HG02981 (cell line): ENCODE data around the gene ZNF628.

ENCODE experiments used
- ATAC-seq: cut with Tn5 transposase; IDR thresholded peaks from one replicate; pipeline ENCODE4 v1.9.1; 2021; ENCODE audit warnings: mild to moderate bottlenecking, moderate library complexity; ENCODE audit not compliant: unreplicated experiment

ZNF628 gene

DNA sequence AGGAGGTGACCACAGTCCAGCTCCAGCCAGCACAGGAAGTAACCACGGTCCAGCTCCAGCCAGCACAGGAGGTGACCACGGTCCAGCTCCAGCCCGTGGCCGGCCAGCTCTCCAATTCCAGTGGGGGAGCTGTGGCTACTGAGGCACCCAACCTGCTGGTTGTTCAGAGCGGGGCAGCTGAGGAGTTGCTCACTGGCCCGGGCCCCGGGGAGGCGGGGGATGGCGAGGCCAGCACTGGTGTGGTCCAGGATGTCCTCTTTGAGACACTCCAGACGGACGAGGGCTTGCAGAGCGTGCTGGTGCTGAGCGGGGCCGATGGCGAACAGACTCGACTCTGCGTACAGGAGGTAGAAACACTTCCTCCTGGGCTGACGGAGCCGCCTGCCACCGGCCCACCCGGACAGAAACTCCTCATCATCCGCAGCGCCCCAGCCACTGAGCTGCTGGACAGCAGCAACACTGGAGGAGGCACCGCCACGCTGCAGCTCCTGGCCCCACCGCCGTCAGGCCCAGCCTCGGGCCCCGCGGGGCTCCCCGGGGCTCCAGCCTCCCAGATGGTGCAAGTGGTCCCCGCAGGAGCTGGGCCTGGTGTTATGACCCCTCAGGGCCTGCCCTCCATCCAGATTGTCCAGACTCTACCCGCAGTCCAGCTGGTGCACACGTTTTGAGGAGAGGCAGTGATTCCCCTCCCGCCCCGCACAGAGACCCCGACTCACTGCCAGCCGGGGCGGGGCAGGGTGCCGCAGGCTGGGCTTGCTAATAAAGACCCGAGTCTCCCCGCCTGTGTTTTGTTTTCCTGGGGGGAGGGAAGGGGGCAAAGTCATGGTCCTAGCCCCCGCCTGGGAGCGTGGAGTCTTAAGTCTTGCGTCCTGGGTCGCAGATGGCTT lies 7.5 kb downstream of the ZNF628 start:
- no peak for ATAC-seq

DNA sequence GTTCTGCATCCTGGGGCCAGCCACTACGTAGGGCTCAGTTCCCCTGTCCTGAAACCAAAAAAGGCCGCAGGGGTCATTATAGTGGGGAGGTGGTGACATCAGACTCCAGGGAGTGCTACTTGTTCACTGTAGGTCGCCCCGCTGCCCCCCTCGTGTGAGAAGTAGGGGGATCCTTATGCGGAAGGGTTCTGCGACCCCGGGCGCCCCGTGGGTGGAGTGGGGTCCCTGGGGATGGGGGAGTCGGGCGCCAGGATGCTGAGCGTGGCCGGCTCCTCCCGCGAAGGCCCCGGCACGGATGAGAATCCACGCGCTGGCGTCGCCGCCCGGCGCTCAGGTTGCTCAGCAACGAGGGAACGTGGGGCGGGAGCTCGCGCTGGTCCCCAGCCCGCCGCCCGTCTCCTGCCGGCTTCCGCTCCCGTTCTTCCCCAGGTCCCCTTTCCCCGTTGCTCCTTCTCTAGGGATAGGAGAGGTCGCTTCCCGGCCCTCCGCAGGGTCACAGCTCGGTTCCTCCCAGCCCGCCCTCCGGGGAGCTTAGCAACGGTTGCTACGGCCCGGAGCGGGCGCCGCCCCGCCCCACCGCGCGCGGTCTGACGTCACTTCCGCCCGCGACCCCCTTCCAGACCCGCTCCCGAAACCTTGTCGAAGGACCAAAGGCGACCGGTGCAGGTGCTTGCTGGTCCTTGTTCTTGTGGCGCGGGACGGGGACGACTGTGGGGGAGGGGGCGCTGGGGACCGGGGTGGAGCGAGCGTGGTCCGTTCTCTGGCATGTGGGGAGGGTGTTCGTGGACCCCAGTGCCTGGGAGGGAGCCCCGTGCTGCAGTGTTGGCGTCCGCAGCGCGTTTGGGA lies 8.4 kb downstream of the ZNF628 start, which contains the start of gene NAT14:
Gene NAT14, plus strand, starts transcription at position 596 of the 846 bp plus-strand sequence. CDS start 521 bp downstream, outside the sequence.
- ATAC-seq: peak; percentile 59

DNA sequence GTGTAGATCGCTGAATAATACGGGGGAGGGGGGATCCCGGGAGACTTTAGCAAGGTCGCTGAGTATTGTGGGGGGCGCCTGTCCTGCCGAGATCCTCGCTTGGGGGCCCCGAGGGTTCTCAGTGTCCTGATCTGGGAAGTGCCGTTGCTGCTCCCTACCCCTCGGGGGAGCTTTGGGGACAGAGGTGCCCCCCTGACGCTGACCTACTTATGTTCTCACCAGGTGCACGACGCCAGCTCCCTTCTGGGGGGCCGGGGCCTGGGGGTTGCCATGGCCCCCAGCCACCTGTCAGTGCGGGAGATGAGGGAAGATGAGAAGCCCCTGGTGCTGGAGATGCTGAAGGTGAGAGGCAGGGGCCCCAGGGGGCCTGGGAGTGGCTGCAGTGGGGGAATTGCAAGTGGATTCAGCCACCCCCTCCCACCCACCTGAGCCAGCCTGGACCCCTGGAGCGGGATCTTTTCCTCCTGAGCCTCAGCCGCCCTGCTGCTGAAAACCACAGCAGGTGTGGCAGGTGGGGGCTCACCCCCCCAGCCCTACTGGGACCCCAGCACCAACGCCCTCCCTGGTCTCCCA lies 9.1 kb downstream of the ZNF628 start:
- ATAC-seq: no peak

DNA sequence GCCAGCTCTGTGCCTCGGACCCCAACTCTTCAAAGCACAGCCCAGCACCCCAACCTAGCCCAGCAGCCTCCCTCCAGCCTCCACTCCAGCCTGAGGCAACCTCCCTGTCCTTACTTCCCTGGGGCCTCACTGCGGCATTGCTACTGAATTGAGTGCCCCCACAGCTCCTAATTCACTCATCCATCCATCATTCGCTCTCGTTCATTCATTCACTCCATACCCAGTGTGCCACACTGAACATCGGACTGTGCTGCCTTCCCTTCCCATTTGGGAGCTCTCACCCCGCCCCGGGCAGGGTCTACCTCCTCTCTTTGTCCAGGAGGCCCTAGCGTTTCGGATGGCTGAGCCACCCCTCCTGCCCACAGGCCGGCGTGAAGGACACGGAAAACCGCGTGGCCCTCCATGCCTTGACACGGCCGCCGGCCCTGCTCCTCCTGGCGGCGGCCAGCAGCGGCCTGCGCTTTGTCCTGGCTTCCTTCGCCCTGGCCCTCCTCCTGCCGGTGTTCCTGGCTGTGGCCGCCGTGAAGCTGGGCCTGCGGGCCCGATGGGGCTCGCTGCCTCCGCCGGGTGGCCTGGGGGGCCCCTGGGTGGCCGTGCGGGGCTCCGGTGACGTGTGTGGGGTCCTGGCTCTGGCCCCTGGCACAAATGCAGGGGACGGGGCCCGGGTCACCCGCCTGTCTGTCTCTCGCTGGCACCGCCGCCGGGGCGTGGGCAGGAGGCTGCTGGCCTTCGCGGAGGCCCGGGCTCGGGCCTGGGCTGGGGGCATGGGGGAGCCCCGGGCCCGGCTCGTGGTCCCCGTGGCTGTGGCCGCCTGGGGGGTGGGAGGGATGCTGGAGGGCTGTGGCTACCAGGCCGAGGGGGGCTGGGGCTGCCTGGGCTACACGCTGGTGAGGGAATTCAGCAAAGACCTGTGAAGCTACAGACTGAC lies 9.9 kb downstream of the ZNF628 start:
- ATAC-seq: no peak

DNA sequence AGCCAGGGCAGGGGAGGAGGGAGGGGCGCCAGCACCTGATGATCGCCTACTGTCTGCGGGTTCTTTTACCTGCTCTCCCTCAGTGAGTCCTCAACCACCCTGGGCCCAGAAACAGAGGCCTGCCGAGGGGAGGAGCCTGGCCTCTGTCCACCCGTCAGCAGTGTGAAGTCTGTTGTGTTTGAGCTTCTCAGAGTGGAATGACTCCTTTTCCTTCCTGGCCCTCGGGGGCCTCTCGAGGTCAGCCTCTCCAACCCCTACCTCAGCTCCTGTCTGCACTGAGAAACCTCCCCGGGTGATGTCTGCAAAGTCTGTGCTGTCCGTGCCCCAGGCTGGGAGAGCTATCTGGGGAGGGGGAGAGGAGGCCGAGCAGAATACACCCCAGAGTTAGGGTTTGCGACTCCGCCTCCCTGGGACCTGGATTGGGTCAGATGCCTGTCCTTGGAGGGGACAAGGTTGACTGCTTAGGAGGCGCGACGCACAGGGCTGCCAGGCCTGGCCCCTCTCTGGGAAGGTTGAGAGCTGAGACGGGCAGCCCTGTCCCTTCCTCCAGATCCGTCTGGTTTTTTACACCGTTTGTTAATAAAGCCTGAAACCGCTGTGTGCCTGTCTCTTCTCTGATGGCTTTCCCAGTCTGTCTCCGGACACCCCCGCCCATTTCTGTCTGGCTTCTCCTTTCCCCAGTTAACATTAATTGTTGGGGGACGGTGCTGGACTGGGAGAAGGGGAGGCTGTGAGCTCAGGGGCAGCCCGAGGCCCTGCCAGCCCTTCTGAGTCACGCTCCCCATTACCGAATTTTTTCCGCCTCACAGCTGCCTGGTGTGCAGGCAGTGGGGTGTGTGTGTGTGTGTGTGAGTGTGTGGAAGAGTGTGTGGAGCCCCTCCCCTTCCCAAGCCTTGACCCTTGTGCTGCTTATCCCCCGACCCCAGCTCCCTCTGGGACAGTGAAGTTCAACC lies 10.8 kb downstream of the ZNF628 start:
- ATAC-seq: no peak

DNA sequence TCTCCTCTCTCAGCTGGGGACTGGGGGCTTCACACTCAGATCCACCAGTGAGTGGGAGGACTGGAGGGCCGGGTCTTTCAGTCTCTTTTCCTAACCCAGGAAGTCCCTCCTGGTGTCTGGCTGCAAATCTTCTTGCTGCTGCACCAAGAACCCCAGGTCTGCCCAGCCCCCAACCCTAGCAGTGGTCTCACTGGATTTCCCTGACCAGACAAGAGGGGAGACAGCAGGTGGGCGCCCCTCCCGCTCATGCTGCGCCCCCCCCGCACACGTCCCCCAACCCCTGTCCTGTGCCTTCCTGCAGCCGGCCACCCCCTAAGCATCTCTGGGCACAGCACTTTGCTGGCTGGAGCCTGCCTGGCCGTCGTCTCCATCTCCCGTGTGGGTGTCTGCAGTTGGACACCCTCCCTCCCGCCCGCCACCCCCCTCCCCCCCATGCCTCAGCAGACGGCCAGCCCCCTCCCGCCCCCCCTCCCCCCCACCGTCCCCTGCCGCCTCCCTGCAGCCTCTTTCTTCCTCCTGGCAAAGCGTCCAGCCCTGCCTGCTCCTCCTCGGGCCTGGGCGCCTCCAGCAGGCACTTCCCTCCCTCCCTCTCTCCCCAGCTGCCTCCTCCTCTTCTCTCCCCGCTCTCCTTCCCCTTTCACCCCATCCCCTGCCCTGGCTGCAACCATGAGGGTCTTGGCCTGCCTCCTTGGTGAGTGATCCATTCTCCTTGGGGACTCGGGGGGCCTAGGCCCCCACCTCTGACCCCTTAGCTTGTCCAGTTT lies 11.7 kb downstream of the ZNF628 start, which contains the start of gene SSC5D:
Gene SSC5D, plus strand, starts transcription at position 513 of the 764 bp plus-strand sequence. Its CDS starts 154 bp downstream, at position 667.
- ATAC-seq: no peak

DNA sequence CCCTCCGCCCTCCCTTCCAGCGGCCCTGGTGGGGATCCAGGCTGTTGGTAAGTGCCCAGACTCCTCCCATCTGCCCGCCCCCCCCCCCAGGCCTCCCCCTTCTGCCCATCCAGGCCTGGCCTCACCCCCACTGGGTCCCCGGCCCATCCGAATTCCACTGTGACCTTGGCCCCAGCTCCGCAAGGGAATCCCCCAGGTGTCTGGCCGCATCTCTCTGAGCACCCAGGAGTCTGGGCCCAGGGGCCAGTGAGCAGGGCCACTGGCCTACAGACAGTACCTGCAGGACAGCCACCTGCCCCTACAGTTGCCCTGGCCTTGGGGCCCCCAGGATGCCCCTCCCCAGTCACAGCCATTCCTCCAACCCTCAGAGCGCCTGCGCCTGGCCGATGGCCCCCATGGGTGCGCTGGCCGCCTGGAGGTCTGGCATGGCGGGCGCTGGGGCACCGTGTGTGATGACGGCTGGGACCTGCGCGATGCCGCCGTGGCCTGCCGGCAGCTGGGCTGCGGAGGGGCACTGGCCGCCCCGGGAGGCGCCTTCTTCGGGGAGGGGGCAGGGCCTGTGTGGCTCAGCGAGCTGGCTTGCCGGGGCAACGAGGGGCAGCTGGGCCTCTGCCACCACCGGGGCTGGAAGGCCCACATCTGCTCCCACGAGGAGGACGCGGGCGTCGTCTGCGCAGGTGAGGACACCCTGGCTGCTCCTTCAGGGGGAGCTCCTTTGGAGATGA lies 12.7 kb downstream of the ZNF628 start:
- no peak for ATAC-seq

DNA sequence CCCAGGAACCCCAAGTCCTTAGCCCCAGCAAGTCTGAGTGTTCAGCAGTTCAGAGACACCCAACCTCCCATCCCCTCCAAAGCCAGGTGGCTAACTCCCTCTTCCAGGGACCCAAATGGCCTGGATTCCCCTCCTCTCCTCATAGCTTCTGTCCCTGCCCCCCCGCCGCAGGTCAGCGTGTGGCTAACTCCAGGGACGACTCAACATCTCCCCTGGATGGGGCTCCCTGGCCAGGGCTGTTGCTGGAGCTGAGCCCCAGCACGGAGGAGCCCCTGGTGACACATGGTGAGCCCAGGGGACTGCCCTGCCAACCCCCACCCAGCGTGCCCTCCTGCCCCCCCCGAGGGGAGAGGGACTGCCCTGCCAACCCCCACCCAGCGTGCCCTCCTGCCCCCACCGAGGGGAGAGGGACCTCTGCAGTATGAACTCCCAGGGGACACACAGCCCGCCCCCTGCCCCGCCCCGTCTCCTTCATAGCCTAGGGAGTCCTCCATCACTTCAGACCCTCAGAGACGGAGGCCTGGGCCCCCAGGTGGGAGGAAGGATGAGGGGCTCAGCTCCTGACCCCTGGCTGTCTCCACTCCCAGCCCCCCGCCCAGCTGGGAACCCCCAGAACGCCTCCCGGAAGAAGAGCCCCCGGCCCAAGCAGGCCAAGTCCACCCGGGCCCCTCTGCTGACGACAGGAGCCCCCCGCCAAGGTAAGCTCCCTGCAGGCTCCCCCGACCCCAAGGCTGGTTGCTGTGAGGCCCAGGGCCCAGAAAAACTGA lies 13.5 kb downstream of the ZNF628 start:
- no peak for ATAC-seq

DNA sequence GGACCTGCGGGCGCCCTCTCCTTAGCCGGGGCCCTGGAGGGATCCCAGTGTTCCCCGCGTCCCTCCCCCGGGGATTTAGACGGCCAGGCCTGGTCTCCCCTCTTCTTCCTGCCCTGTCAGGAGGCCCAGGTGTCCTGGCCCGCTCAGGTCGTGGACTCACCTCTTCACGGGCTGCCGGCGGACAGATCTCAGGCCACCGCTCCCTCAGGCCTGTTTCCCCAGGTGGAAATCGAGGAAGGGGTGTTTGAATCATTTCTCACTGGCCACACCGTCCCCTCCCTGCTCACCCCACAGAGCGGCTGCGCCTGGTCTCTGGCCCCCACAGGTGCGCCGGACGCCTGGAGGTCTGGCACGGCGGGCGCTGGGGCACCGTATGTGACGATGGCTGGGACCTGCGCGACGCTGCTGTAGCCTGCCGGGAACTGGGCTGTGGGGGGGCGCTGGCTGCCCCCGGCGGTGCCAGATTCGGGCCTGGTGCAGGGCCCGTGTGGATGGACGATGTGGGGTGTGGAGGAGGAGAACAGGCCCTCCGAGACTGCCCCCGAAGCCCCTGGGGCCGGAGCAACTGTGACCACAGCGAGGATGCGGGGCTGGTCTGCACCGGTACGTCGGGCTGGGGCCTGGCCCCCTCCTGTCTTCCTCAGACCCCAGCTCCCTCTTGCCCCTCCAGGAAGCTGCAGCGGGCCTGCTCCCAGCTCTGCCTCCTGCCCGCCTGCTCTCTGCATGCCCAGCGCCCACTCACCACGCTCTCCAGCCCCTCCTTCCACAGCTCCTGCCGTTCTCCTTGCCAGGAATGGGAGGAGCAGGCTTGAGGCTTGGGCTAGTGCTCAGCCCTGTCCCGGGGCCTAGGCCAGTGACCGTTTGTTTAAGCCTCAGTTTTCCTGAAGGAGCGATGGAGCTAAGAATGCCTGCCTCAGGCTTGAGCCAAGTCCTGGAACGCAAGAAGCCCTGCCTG lies 14.3 kb downstream of the ZNF628 start:
- ATAC-seq: no peak

DNA sequence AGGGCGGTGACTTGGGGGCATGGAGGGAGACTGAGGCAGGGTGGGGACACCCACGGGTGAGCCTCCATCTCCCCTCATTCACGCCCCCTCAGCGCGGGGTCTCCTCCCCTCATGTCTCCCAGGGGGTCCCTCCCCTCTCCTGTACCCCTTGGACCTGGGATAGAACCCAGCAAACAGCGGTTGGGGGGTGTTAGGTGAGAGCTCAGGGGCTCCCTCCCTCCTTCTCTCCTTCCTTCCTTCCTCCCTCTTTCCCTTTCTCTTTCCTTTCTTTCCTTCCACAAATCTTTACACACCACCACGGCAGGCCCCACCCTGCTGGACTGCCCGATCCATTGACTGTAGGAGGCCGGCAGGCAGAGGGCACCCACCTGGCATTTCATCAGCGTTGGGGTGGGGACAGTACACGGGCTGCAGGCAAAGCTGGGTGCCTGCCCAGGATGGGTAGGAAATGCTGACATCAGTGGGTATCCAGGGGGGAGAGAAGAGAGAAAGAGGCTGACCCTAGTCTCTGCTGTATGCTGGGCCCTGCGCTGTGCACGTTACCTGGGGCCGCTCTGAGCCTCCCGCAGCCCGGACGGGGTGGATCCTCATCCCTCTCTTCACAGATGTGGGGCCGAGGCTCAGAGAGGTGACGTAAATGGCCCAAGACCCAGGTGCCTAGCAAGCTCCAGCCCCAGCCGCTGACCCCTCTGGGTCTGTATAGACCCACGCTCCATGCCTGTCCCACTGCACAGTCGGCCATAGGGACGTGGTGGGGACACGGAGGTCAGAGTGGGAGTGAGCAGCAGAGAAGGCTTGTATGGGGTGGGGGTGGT lies 15.3 kb downstream of the ZNF628 start:
- no peak for ATAC-seq

DNA sequence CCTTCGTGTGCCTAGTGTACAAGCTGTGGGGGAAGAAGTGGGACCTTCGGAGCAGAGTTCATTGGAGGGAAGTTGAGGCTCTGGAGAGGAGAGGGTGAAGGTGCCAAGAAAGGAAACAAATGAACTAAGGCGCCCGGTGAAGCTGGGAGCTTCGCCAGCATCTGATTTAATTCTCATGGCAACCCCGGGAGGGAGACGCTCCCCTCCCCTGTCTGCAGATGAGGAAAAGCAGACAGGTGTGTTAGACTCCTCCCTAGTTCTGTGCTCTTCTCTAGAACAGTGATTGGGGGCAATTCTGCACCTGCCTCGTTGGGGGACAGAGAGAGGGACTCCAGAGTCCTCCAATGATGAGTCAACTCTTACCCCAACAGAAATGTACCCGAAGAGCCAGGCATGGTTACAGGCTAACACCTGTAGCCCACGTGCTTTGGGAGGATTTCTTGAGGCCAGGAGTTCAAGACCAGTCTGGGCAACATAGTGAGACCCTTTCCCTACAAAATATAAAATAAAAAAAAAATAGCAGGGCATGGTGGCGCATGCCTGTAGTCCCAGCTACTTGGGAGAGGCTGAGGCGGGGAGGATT lies 16.0 kb downstream of the ZNF628 start:
- ATAC-seq: no peak

DNA sequence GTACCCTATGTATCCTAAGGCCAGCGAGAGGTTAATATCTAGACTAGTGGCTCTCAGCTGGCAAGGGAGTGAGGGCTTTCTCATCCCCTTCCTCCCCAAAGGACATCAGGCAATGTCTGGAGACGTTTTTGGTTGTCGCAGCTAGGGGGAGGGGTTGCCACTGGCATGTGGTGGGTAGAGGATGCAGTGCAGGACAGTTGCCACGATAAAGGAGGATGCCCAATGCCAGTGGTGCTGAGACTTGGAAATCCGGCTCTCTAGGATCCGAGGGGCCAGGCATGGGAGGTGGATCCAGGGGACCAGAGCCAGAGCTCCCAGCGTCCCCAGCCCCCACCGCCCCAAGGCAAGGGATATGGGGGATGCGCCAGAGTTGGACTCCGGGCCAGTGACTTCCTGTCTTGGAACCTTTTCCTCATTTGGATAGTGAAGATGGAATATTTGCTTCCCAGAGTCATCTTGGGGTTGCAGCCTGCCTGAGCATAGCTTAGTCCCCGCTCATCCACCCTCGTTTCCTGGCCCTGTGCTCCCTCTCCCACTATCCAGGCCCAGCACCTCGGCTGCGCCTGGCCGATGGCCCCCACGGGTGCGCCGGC lies 16.7 kb downstream of the ZNF628 start:
- no peak for ATAC-seq

DNA sequence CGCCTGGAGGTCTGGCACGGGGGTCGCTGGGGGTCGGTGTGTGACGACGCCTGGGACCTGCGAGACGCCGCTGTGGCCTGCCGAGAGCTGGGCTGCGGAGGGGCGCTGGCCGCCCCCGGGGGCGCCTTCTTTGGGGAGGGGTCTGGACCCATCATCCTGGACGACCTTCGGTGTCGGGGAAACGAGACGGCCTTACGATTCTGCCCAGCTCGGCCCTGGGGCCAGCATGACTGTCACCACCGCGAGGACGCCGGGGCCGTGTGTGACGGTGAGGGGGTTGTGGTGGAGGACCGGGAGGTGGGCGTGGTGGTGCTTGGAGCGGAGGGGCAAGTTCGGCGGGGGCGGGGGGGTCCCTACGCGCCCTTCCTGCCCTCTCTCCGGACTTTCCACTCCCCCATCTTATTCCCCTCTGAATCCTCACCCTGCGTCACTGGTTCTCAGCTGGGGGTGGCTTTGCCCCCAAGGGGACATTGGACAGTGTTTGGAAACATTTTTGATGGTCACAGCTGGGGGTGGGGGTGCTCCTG lies 17.3 kb downstream of the ZNF628 start:
- ATAC-seq: no peak

DNA sequence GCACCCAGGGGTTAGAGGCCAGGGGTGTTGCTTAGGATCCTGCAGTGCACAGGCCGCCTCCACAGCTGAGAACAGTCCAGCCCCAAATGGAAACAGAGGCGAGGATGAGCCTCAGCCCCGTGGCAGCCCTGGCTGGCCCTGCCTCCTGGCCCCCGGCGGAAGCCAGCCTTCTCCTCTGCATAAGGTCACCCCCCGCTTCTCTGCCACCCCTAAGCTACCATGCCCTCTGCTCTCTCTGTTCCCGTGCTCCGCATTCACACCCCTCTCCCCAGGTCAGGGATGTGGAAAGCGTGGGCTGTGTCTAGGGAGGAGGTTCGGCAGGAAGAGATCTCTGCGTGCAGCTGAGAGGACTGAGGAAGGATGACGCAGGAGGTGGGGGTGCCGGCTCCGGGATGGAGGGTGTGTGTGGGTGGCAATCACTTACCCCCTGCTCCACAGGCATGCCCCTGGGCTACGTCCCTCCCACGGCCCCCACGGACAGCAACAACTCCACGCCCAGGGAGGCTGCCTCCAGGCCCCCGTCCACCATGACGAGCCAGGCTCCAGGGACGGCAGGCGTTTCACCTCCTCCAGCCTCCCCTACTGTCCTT lies 17.9 kb downstream of the ZNF628 start:
- no peak for ATAC-seq
